ENCODE data around the gene EFEMP2. TPM values are rescaled to one million over a fixed set of nuclear protein-coding genes. Genes with fewer than 3 reads are reported as not detected.
A peak's percentile ranks its signal among the peaks of the same experiment; 100 is the strongest.

Gene EFEMP2
- polyA plus RNA-seq, 1 donor (not counting 4 experiments of a cell fraction or from before 2014, with no cell fraction given), result 4.8 TPM

DNA sequence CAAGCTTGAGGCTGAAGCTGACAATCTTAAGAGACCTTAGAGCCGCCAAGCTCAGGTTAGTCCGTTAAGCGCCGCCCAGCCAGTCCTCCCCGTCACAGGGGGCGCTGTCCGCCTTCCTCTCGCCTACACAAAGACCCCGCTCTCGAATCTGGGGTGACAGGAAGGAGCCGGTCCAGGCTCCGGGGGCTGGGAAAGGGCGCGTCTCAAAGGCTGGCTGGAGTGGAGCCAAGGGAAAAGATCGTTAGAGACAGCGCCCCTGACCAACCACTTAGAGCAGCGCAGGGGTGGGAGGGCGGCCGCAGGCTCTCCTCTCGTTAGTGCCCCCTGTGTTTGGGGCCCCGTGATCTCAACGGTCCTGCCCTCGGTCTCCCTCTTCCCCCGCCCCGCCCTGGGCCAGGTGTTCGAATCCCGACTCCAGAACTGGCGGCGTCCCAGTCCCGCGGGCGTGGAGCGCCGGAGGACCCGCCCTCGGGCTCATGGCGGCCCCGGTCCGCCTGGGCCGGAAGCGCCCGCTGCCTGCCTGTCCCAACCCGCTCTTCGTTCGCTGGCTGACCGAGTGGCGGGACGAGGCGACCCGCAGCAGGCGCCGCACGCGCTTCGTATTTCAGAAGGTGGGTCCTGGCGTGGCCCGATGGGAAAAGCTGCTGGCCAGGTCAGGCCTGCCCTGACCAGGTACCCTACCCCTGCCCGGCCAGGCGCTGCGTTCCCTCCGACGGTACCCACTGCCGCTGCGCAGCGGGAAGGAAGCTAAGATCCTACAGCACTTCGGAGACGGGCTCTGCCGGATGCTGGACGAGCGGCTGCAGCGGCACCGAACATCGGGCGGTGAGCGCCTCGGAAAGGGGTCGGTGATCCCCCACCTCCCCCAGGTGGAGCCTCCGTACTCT is 12.1 kb downstream of the EFEMP2 start, which contains the start of gene MUS81:
MUS81 (plus strand) TSS at position 156 of the 887 bp plus-strand sequence; CDS start at position 477, 321 bp downstream.
- peak within 1 kb of the TSS; percentile 83 to 96 (median 91) for H3K4me3 ChIP-seq (ENCODE audit: control insufficient read depth in 2 of 3, extremely low read depth in 1 of 3, insufficient read depth in 2 of 3, low read depth in 1 of 3, low read length in 3 of 3)
- peaks cover 38 to 48% of the 10 kb centered on the region in 2 experiments for H3K36me3 ChIP-seq (ENCODE audit: control insufficient read depth in 2 of 2, extremely low read depth in 1 of 2, insufficient read depth in 2 of 2, low read length in 2 of 2)
- peaks cover 7% of the 10 kb centered on the region for H3K9me1 ChIP-seq (ENCODE audit: control insufficient read depth, extremely low read depth, insufficient read depth, low read length)
- DNase-seq (ENCODE audit: low read depth, low spot score), result peak; percentile 94
- no peaks in the 10 kb centered on the region for H3K27me3 ChIP-seq (ENCODE audit: control insufficient read depth, extremely low read depth, insufficient read depth, low read length)
- peaks cover 53% of the 10 kb centered on the region for H3K79me2 ChIP-seq (ENCODE audit: control insufficient read depth, insufficient read depth, low read length)
- peaks cover 29% of the 10 kb centered on the region for H3K4me1 ChIP-seq (ENCODE audit: control insufficient read depth, extremely low read depth, insufficient read depth, low read length)
- H3K4me2 ChIP-seq (ENCODE audit: control insufficient read depth, extremely low read depth, insufficient read depth, low read depth, low read length), result peak within 1 kb of the TSS; percentile 92
- H3K9me3 ChIP-seq (ENCODE audit: control insufficient read depth, low read depth, low read length), result no peaks in the 10 kb centered on the region
- peaks cover 18% of the 10 kb centered on the region for H4K20me1 ChIP-seq (ENCODE audit: control insufficient read depth, extremely low read depth, insufficient read depth, low read length)
- H3K9ac ChIP-seq (ENCODE audit: control insufficient read depth, extremely low read depth, insufficient read depth, low read length), result peak within 1 kb of the TSS; percentile 83
- TF ChIP-seq EZH2 (IDR thresholded peaks at IDR 0.05; ENCODE audit: low read length), result no peak
- TF ChIP-seq, protein P1, sequence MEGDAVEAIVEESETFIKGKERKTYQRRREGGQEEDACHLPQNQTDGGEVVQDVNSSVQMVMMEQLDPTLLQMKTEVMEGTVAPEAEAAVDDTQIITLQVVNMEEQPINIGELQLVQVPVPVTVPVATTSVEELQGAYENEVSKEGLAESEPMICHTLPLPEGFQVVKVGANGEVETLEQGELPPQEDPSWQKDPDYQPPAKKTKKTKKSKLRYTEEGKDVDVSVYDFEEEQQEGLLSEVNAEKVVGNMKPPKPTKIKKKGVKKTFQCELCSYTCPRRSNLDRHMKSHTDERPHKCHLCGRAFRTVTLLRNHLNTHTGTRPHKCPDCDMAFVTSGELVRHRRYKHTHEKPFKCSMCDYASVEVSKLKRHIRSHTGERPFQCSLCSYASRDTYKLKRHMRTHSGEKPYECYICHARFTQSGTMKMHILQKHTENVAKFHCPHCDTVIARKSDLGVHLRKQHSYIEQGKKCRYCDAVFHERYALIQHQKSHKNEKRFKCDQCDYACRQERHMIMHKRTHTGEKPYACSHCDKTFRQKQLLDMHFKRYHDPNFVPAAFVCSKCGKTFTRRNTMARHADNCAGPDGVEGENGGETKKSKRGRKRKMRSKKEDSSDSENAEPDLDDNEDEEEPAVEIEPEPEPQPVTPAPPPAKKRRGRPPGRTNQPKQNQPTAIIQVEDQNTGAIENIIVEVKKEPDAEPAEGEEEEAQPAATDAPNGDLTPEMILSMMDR (optimal IDR thresholded peaks at IDR 0.05 in 1 of 3, IDR thresholded peaks at IDR 0.05 in 1 of 3, conservative IDR thresholded peaks at IDR 0.05 in 1 of 3; ENCODE audit: extremely low read depth in 1 of 3, insufficient read depth in 2 of 3, low read length in 3 of 3), result peak; percentile 84 to 92 (median 91)
- peak within 1 kb of the TSS; percentile 79 for H2AFZ ChIP-seq (ENCODE audit: control insufficient read depth, low read length)
- dilution Hi-C loops (cut with MboI; ENCODE audit: extremely low pct_ligation_motif_present, low sequenced_read_pairs), result no loop called here
- H3K27ac ChIP-seq (ENCODE audit: control insufficient read depth, insufficient read depth, low read length), result peak within 1 kb of the TSS; percentile 90
- FAIRE-seq, result no peak

DNA sequence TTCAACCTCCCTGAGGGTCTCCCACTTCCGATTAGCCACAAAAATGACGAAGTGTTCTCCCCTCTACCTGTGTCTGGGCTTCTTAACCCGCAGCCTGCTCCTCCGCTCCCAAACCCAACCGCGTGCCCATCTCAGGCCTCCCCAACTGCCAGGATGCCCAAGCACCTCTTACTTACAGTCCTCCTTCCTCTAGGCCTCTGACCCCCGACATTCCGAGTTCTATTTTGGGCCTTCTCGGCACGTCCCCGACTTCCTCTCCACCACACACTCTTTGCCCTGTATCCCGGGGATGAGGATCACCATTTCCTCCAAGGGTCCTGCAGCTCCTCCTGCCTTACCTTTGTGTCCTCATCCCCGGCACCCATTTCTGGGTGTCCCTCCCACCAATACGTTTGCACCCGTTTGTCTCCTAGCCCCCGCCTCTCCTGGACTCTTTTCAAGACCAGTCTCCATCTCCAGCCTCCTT is 12.8 kb downstream of the EFEMP2 start:
- H3K9me3 ChIP-seq (ENCODE audit: control insufficient read depth, low read depth, low read length), result no peaks in the 10 kb centered on the region
- peaks cover 7% of the 10 kb centered on the region for H3K9me1 ChIP-seq (ENCODE audit: control insufficient read depth, extremely low read depth, insufficient read depth, low read length)
- peak overlapping the region; percentile 90 for H3K27ac ChIP-seq (ENCODE audit: control insufficient read depth, insufficient read depth, low read length)
- H3K4me3 ChIP-seq (ENCODE audit: control insufficient read depth in 2 of 3, extremely low read depth in 1 of 3, insufficient read depth in 2 of 3, low read depth in 1 of 3, low read length in 3 of 3), result peak overlapping the region; percentile 83 to 96 (median 91)
- H3K27me3 ChIP-seq (ENCODE audit: control insufficient read depth, extremely low read depth, insufficient read depth, low read length), result no peaks in the 10 kb centered on the region
- no peak for TF ChIP-seq EZH2 (IDR thresholded peaks at IDR 0.05; ENCODE audit: low read length)
- TF ChIP-seq, protein P1 (optimal IDR thresholded peaks at IDR 0.05 in 1 of 3, IDR thresholded peaks at IDR 0.05 in 1 of 3, conservative IDR thresholded peaks at IDR 0.05 in 1 of 3; ENCODE audit: extremely low read depth in 1 of 3, insufficient read depth in 2 of 3, low read length in 3 of 3), result no peak
- H3K79me2 ChIP-seq (ENCODE audit: control insufficient read depth, insufficient read depth, low read length), result peaks cover 60% of the 10 kb centered on the region
- FAIRE-seq (no peak), DNase-seq (ENCODE audit: low read depth, low spot score) (no peak)
- peak overlapping the region; percentile 83 for H3K9ac ChIP-seq (ENCODE audit: control insufficient read depth, extremely low read depth, insufficient read depth, low read length)
- dilution Hi-C loops (cut with MboI; ENCODE audit: extremely low pct_ligation_motif_present, low sequenced_read_pairs), result no loop called here
- peak overlapping the region; percentile 92 for H3K4me2 ChIP-seq (ENCODE audit: control insufficient read depth, extremely low read depth, insufficient read depth, low read depth, low read length)
- H4K20me1 ChIP-seq (ENCODE audit: control insufficient read depth, extremely low read depth, insufficient read depth, low read length), result peaks cover 25% of the 10 kb centered on the region
- H3K4me1 ChIP-seq (ENCODE audit: control insufficient read depth, extremely low read depth, insufficient read depth, low read length), result peaks cover 32% of the 10 kb centered on the region
- peaks cover 38 to 50% of the 10 kb centered on the region in 2 experiments for H3K36me3 ChIP-seq (ENCODE audit: control insufficient read depth in 2 of 2, extremely low read depth in 1 of 2, insufficient read depth in 2 of 2, low read length in 2 of 2)
- H2AFZ ChIP-seq (ENCODE audit: control insufficient read depth, low read length), result peak overlapping the region; percentile 77

All from keratinocyte (primary cell).